GM18526 (cell line): ENCODE data around the gene KCTD6.

Experiments used
- POLR2A ChIP-seq: IDR thresholded peaks from 3 replicates; pipeline ENCODE4 v1.6.1; 2011; ENCODE audit not compliant: insufficient read length; ENCODE audit errors: extremely low read depth

KCTD6 gene

DNA sequence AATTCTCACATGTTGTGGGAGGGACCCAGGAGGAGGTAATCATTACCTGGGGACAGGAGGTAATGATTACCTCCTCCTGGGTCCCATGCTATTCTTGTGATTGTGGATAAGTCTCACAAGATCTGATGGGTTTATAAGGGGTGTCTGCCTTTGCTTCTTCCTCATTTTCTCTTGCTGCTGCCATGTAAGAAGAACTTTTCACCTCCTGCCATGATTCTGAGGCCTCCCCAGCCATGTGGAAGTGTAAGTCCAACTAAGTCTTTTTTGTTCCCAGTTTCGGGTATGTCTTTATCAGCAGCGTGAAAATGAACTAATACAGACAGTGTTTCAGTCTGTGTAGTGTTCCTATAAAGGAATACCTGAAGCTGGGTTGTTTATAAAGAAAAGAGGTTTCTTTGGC lies 13.1 kb upstream of the KCTD6 start:
- no peak for TF ChIP-seq POLR2A

DNA sequence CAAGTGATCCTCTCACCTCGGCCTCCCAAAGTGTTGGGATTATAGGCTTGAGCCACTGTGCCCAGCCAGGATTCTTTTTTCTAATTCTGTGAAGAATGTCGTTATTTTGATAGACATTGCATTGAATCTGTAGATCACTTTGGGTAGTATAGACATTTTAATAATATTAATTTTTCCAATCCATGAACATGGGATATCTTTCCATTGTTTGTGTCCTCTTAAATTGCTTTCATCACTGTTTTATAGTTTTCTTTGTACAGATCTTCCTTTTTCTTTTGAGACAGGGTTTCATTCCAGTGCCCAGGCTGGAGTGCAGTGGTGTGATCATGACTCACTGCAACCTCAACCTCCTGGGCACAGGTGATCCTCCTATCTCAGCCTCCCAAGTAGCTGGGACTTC lies 11.6 kb upstream of the KCTD6 start:
- no peak for TF ChIP-seq POLR2A

DNA sequence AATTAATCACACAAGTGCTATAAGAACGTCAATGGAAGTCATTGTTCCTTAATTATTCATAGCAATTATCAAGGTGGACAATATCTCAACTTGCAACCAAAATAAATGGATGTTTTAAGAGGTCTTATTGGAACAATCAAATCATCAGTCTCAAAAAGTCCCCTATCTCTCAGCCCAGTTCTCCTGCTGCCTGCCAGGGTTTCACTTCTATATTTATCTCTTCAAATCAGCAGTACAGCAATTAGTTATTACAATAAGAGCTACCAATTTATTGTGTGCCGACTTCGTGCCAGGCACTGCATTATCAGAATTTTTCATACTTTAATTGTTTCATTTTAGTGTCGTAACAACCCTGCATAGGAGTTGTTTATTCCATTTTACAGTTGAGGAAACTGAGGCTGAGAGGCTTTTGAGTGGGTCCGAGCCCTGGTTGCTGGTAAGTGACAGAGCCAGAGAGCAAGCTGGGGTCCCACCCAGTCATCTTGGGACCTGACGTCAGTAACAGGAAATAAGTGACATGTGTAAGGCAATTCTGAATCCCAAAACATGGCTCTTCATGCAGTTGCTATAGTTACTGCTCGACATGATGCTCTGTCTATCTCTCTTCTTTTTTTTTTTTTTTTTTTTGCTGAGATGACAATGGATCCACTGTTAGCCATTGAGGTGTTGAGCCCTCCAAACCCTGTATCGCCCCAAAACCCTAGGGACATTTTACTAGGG lies 8.8 kb upstream of the KCTD6 start:
- no peak for TF ChIP-seq POLR2A

DNA sequence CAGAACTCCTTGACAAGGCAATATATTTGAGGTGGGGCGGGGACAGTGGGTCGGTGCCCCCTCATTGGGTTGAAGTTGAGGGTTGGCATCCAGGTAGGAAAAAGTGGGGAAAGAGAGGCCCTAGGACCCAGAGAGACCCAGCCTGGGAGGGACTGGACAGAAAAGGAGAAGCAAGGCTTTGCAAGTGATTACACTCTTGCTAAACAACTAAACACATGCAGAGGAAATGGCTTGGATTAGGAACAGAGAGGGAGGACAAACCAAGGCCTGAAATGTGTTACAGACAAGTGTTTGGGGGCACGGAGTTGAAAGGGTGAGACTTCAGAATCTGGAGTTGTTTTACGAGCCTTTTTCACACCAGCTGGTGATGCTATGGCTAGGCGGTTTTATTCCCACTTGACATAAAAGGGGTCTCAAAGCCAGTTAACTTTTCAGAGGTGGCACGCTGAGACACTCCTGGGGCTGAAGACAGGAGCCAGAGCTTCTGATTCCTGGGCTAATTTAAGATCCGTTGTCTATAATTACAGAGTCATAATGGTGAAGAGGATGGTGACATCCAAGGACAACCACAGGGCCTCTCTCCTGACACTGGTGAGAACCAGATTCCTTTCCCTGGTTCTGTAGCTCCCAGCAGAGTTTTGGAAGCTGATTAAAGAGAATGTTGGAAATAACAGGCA lies 7.7 kb upstream of the KCTD6 start:
- no peak for TF ChIP-seq POLR2A

DNA sequence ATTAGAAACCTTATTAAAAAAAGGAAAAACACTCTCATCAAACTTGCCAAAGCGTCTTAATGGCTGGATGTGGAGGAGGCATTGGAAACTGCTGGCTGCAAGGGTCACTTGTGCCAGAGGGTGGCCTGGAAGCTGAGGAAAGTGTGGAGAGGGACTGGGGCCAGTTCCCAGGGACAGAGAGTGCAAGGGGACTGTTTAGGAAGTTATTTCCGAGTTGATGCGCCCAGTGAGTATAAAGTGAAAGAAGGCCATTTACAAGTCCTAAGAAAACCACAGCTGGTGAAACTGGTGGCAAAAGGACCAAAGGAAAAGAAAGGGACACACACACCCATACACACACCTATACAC lies 7.2 kb upstream of the KCTD6 start:
- no peak for TF ChIP-seq POLR2A

DNA sequence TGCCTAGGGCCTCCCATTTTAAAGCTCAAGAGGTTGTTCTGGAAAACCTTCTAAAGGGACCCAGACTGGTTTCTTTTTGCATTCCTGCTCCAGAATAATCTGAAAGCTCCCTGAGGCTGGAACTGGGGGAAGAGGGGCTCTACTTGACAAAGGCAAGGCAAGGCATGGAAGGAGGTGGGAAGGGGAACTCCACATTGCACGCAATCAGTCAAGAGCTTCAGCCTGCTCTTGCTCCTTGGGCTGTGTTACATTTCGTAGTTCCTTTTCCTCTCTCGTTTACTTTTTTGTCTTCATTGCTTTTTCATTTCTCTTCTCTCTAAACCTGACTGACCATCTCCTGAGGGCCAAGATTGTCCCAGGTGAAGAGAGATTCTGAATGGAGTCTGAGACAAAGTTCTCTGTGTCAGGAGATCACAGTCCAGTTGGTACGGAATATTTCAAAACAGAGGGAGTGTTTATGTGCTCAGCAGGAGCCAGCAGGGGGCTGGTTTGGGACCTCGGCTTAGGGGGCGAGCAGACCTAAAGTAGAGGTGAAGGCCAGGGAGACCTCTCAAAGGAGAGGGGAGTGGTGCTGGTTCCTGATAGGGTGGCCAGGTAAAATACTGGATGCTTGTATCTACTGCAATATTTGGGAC lies 6.0 kb upstream of the KCTD6 start:
- TF ChIP-seq POLR2A, result no peak

DNA sequence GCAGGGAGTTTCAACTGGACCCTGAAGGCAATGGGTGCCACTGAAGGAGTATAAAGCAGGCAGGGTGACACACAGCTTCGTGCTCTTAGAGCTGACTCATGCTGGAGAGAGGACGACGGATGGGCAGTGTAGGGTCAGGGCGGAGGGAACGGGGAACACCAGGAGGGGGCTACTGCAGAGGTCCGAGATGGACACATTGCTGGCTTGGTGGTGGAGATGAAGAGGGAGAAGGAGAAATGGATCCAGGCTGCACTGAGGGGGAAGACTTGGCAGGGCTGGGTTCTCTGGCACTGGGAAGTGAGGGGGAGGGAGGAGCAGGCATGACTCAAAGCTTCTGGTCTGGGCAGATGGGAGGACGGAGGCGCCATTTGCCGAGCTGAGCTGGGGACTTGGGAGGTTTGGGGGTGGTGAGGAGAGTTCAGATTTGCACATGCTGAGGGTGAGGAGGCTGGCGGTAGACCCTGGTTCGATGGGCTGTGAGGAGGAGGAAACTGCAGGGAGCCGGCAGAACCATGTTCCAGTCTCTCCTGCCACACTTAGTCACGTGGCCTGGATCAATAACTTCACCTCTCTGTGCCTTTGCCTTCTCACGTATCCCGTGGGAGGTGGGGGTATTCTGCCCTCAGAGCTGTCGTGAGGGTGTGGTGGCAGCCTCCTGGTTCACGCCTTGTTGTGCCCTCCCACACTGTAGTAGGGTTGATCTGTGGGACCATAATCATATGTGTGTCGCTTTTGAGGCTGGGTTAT lies 4.6 kb upstream of the KCTD6 start:
- TF ChIP-seq POLR2A, result no peak

DNA sequence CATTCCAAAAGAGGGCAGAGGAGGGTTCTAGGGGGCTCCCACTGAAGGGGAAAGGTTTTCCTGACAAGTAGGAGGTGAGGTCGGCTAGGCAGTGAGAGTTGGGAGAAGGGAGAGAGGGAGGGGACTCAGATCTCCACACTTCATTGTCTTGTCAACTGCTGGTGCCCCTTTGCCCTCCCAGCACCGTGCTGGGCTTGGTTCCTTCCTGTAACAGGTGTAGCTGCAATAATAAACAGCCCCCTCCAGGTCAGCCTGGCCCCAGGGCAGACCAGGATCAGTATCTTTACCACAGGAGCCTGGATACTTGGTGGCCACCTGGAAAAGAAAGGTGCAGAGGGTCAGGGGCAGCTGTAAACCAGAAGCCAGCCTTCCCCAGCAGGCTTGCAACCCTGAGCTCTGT lies 2.9 kb upstream of the KCTD6 start:
- no peak for TF ChIP-seq POLR2A

DNA sequence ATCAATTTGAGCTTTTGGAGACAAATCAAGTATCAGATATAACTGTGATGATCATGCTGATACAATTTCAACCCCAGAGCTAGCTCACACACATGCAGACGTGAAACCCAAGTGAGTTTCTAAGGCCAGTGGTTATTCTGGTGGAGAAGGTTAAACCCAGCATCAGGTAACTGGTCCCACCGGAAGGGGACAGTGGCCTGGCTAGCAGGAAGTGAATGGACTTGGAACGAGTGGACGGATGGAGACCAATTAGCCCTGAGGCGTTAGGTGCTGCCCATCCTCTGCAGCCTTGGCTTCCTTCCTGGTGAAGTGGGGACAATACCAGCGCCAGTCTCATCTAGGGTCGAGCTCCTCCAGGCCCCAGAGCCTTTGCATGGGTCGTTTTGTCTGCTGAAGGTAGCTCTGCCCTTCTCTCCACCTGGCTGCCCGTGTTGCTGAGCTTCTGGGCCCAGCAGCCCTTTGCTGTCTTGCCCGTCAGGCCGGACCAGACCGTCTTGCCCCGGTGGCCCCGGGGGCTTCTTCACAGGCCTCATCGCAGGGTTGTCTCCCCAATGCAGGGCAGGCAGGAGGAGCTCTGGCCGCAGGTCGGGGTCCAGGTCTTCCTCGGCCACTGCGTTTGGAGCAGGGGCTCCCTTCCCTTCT lies 915 bp upstream of the KCTD6 start:
- TF ChIP-seq POLR2A, result no peak

DNA sequence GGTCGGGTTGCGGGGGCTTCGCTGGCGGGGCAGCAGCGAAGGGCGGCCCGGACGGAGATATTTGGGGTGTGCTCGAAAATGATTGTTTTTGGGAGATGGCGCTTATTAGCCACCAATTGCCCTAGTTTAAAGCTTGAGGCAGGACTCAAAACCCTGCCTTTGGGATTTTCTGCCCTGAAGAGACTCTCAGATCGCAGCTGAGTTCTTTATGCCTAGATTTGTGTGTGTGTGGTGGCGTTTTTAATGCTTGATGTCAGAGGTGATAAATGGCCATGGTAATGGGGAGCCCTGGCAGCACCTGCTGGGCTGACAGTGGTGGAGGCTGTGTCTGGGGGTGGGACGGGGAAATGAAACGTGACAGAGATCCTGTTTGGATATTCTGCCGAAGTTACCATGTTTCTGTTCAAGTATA lies 604 bp downstream of the KCTD6 start:
- TF ChIP-seq POLR2A, result no peak

DNA sequence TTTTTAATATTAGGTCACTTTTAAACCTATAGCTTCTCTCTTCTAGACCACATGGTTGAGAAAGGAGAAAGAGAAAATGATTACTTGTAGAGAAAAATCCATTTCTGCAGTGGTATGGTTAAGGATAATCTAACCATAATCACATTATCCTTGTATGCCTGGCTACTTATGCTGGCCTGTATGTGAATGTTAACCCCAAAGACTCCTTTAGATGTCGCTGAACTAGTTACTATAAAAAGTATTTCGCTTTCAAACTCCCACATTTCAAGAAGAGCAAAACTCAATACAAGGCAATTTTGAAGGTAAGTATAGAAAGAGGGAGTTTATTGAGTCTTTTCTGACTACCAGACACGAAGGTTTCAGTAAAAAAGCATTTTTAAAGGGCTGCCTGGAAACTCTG lies 2.2 kb downstream of the KCTD6 start:
- TF ChIP-seq POLR2A, result no peak

DNA sequence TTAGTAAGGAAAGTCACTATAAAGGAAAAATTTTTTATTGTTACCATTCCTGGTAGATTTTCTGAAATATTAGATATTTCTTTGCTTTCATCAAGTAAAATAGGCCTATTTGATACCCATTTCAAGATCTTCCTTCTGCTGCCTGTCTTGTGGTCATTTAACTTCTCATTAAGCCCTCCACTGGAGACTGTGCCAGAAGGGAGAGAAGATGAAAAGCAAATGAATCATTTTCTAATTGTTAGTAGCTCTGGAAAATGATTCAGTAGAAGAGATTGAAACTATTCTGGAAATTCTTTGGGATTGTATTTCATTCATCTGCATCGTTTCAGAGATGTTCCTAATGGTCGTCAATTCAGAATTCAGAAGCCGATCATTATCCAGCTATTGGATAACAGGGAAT lies 3.2 kb downstream of the KCTD6 start:
- no peak for TF ChIP-seq POLR2A

DNA sequence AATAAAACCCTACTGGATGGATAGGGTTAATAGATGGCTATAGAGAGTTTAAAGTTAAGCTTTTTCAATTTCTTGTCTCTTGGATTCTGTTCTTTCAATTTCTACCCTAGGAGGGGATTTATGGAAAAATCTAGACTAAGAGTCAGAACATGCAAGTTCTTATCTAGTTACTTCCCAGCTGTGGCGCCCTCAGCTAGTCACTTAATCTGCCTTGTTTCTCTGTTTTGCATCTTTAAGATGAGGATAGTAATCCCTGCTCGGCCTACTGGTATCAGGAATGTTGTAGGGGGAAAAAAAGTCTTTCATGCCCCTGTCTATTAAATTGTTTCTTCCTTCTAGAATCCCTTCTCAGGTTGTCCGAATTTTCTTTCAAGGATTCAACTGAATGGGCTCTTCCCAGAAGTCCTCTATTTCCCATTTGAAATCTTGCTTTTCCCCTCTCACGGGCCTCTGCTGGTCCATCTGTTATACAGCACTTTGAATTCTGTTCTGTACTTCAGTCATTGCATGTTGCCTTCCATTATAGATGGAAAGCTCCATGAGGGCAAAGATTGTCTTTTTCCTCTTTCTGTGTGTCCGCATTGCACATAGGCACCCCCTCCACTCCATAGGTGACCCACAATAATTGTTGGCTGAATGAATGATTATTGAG lies 4.4 kb downstream of the KCTD6 start:
- no peak for TF ChIP-seq POLR2A

DNA sequence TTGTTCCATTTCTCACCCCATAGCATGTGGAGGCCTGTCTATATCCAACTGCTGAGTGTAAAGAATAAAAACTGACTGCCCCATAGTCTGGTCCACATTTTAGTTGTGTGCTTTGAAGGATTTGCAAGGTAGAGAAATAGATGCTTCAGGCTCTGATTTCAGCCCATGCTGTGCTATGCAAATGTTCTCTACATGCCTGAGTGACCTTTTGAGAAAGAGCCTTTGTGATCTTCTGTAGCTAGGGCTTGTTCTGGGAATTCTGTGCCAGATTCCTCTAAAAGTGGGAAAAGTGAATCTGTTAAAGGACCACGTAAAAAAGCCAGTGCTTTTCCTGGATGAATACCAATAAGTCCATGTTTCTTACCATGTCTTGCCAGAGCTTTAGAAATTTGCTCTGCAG lies 5.2 kb downstream of the KCTD6 start:
- no peak for TF ChIP-seq POLR2A

DNA sequence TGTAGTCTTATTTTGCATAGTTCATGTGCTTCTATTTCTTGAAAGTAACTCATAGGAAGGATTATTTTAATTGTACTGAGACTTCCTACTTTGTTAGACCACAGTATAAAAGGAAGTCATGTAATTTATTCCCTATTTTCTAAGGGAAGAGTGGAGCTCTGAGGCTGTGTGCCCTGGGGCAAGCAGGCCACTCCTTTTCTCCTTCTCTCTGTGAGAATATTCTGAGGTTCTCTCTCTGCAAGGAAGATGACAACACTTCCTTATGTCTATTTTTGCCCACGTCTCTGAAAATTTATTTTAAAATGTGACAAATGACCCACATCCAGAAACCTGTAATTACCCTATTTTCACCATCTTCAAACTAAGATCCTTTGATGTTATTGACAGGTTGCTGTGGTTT lies 11.0 kb downstream of the KCTD6 start:
- TF ChIP-seq POLR2A, result no peak
